ENCODE results near the gene MMP12.

- no peak for TF ChIP-seq CTCF (IDR thresholded peaks at IDR 0.05)
- TF ChIP-seq POLR2A (IDR thresholded peaks at IDR 0.05): no peak
- no peak for TF ChIP-seq EP300 (IDR thresholded peaks at IDR 0.05)
Observed at GRCh38 chr11:102832612-102833011, 42.2 kb downstream of the MMP12 start.

Measured in tibial nerve (tissue), 4 donors.